HepG2 (cell line): ENCODE results near the gene ICE2. TPM values are rescaled to one million over a fixed set of nuclear protein-coding genes. Genes with fewer than 3 reads are reported as not detected.

Source experiments
- ATAC-seq: fragments of 200-7000 bp; cut with Tn5 transposase; 3 replicates; pipeline ENCODE4 v1.9.1; 2020; ENCODE audit warnings: mild to moderate bottlenecking, moderate library complexity
- BruUV-seq: library from RNA; stranded (reverse); fragments of 400-500 nt; replicated peaks from 2 replicates; lab custom pipeline; 2021; lab: Mats Ljungman, UMichigan
- CTCF ChIA-PET: fragments of 300-600 bp; formaldehyde crosslinking; extraction: SDS; loops from one replicate; lab custom pipeline; 2021; ENCODE audit warnings: low total read pairs, inconsistent platforms, low intra/inter-chr PET ratio; lab: Yijun Ruan, JAX
- POLR2A ChIA-PET: fragments of 350-600 bp; sonication (Branson Sonifier 250); formaldehyde crosslinking; loops from one replicate; lab custom pipeline; 2020; ENCODE audit warnings: antibody characterized with exemption, inconsistent platforms; lab: Yijun Ruan, JAX
- DNase-seq: peaks from one replicate; pipeline ENCODE4 v3.0.0-alpha.2; 2015; ENCODE audit warnings: low spot score
- FAIRE-seq: peaks from 3 replicates; lab custom pipeline; 2011; peaks lifted over from hg19 to GRCh38; lab: Jason Lieb, UNC
- H2AFZ ChIP-seq: one replicate; pipeline ENCODE4 v1.6.1; 2011; ENCODE audit warnings: low read length, inconsistent platforms
- H3K27ac ChIP-seq: fragments of 300-600 bp; 3 replicates; pipeline ENCODE4 v1.8.0; 2011; ENCODE audit warnings: mixed run types, mild to moderate bottlenecking, mixed read lengths, low read length, inconsistent platforms; ENCODE audit not compliant: insufficient read depth; ENCODE audit errors: extremely low read length
- H3K27me3 ChIP-seq, 2 experiments: fragments of 200-600 bp in 1 of 2; 2 replicates in 1 of 2; 3 replicates in 1 of 2; pipeline versions ENCODE4 v1.6.0 to v1.8.0; 2011; ENCODE audit warnings: low read length in 2 of 2, mild to moderate bottlenecking in 2 of 2, moderate library complexity in 2 of 2, inconsistent platforms in 1 of 2; ENCODE audit not compliant: insufficient read depth in 2 of 2, control insufficient read depth in 1 of 2
- H3K36me3 ChIP-seq, 2 experiments: fragments of 200-600 bp in 1 of 2; replicated peaks in 1 of 2; 2 replicates in 1 of 2; 3 replicates in 1 of 2; pipeline versions ENCODE4 v1.5.1 to v1.8.0; 2011; ENCODE audit warnings: low read length in 2 of 2, inconsistent platforms in 1 of 2; ENCODE audit not compliant: insufficient read depth in 2 of 2, control insufficient read depth in 1 of 2
- H3K4me1 ChIP-seq: 2 replicates; pipeline ENCODE4 v1.5.1; 2012; ENCODE audit warnings: low read length, inconsistent platforms; ENCODE audit not compliant: insufficient read depth
- H3K4me2 ChIP-seq: 2 replicates; pipeline ENCODE4 v1.6.0; 2011; ENCODE audit warnings: low read depth, low read length, inconsistent platforms
- H3K4me3 ChIP-seq, 3 experiments: fragments of 200-600 bp in 1 of 3; sonication (generic), shearing (Covaris generic) in 1 of 3; replicated peaks in 1 of 3; 2 replicates each; pipeline ENCODE4 v1.5.1; 2011 to 2016; ENCODE audit warnings: low read length in 3 of 3, inconsistent platforms in 2 of 3, low read depth in 2 of 3, mild to moderate bottlenecking in 2 of 3, control low read depth in 1 of 3, mixed read lengths in 1 of 3; ENCODE audit not compliant: insufficient read depth in 1 of 3
- H3K79me2 ChIP-seq: one replicate; pipeline ENCODE4 v1.6.1; 2011; ENCODE audit warnings: low read length, inconsistent platforms; ENCODE audit not compliant: insufficient read depth
- H3K9ac ChIP-seq: 2 replicates; pipeline ENCODE4 v1.6.0; 2011; ENCODE audit warnings: mild to moderate bottlenecking, low read depth, low read length, inconsistent platforms; ENCODE audit not compliant: insufficient read depth
- H3K9me3 ChIP-seq: 2 replicates; pipeline ENCODE4 v1.5.1; 2012; ENCODE audit warnings: mild to moderate bottlenecking, low read length
- H4K20me1 ChIP-seq: 2 replicates; pipeline ENCODE4 v1.6.0; 2011; ENCODE audit warnings: inconsistent platforms, mild to moderate bottlenecking, low read length, moderate library complexity; ENCODE audit not compliant: insufficient read depth
- CBX1 ChIP-seq: IDR thresholded peaks from one replicate; pipeline ENCODE4 v1.6.1; 2016; ENCODE audit warnings: antibody characterized with exemption, low read depth
- MAFF ChIP-seq: IDR thresholded peaks from 2 replicates; pipeline ENCODE4 v1.6.1; 2011; ENCODE audit warnings: low read depth, low read length, improper control_type of control experiment
- MAFK ChIP-seq, 2 experiments: IDR thresholded peaks in 1 of 2; conservative IDR thresholded peaks in 1 of 2; 2 replicates each; pipeline ENCODE4 v1.6.1; 2011; ENCODE audit warnings: improper control_type of control experiment in 2 of 2, low read length in 2 of 2
- MTA3 ChIP-seq: sonication (generic); formaldehyde crosslinking; IDR thresholded peaks from 2 replicates; pipeline ENCODE4 v1.4.0; 2020; ENCODE audit warnings: missing genetic modification reagents
- RORA ChIP-seq: sonication (generic); formaldehyde crosslinking; IDR thresholded peaks from 2 replicates; pipeline ENCODE4 v1.5.0; 2020; ENCODE audit warnings: mild to moderate bottlenecking, missing genetic modification reagents, moderate library complexity
- ZFP90 ChIP-seq: sonication (generic); formaldehyde crosslinking; IDR thresholded peaks from 2 replicates; pipeline ENCODE4 v1.8.0; 2022; ENCODE audit warnings: missing genetic modification reagents, mild to moderate bottlenecking, inconsistent platforms, borderline replicate concordance
- ZNF225 ChIP-seq: sonication (generic); formaldehyde crosslinking; IDR thresholded peaks from 2 replicates; pipeline ENCODE4 v1.4.0; 2020; ENCODE audit warnings: mild to moderate bottlenecking, missing genetic modification reagents
- ZNF629 ChIP-seq: sonication (generic); formaldehyde crosslinking; conservative IDR thresholded peaks from 2 replicates; pipeline ENCODE4 v1.5.0; 2020; ENCODE audit warnings: missing genetic modification reagents
- WGBS: methylation state at CpG from one replicate; pipeline ENCODE4 v1.1.6; 2017; ENCODE audit warnings: low lambda C conversion rate; 5-methylcytosine and 5-hydroxymethylcytosine counted together
- in situ Hi-C: cut with HindIII; loops from 2 replicates; pipeline ENCODE4 v1.10.0; 2017; ENCODE audit warnings: low pct_unique_long_range_greater_than_20kb; ENCODE audit not compliant: extremely low pct_ligation_motif_present
- intact Hi-C: fragments of 100-400 bp; cut with micrococcal nuclease; formaldehyde crosslinking; loops from one replicate; pipeline ENCODE4 v1.10.0; 2022; ENCODE audit not compliant: unreplicated experiment
- polyA plus RNA-seq, 8 experiments: library from polyadenylated mRNA; depleted of rRNA in 3 of 8; stranded (reverse) in 7 of 8; unstranded in 1 of 8; fragments of >200 nt; fragmentation: Illumina TruSeq in 4 of 8; extraction: Trizol in 4 of 8; gene quantifications; 2 replicates each; pipeline versions ENCODE4 v1.2.1 to v1.2.3, GENCODE V29; 2011 to 2016; ENCODE audit warnings: low read depth in 4 of 8, missing spikeins in 1 of 8, mixed read lengths in 1 of 8; ENCODE audit not compliant: insufficient read depth in 1 of 8
- total RNA-seq, 5 experiments: library from RNA; depleted of rRNA; stranded (reverse); fragments of >200 nt; fragmentation: Illumina TruSeq; extraction: Trizol; gene quantifications; 2 replicates each; pipeline ENCODE4 v1.2.3, GENCODE V29; 2016; ENCODE audit warnings: low read depth in 1 of 5
- TF ChIP-seq, protein P1 (sequence below): sonication (generic); formaldehyde crosslinking; IDR thresholded peaks from 2 replicates; pipeline ENCODE4 v1.8.0; 2022; ENCODE audit warnings: mild to moderate bottlenecking, missing genetic modification reagents; ENCODE audit not compliant: insufficient replicate concordance
- TF ChIP-seq, protein P2 (sequence below): sonication (generic); formaldehyde crosslinking; IDR thresholded peaks from 2 replicates; pipeline ENCODE4 v1.8.1; 2023; ENCODE audit warnings: mild to moderate bottlenecking, missing genetic modification reagents

ICE2 gene
- total and polyA plus RNA-seq, 2 of the 13 experiments (the other 11 are each of a cell fraction or from before 2014, with no cell fraction given), result 24.8 to 26.4 TPM

DNA sequence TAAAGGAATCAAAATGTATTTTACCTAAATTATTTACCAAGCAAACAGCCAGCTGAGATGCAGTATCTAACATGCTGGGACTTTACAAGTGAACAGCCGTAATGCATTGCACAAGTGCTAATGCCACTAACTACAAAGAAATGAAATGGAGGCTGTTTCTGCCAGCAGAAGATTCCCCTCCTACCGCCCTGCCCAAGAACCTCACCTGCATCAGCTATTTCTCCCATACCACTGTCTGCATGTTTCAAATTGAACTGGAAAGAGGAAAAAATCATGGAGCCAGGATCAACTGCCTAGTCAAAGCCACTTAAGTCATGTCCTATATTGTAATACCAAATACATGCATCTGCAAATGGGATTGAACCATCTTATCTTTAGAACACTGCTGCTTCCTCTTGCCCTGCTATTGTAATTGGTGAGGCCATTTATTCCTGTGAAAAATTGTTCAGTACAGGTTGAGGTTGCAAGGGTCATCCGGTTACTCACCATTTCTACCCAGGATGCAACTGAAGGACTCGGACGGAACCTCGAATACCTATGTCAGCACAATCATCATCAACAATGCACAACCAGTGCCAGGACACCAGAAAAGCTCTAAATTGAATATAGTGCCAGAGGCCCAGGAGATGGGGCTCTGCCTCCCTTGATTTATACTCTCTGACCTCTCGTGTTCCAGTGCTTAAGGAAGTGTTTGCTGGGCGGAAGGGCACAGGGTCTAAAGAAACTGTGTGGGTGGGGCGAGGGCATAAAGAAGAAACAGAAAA lies 108.7 kb downstream of the ICE2 start:
- Histone ChIP-seq H3K9ac (no peak overlapping the region), H3K4me3 (no peak overlapping the region), H3K79me2 (peaks cover 43% of the 10 kb centered on the region)

DNA sequence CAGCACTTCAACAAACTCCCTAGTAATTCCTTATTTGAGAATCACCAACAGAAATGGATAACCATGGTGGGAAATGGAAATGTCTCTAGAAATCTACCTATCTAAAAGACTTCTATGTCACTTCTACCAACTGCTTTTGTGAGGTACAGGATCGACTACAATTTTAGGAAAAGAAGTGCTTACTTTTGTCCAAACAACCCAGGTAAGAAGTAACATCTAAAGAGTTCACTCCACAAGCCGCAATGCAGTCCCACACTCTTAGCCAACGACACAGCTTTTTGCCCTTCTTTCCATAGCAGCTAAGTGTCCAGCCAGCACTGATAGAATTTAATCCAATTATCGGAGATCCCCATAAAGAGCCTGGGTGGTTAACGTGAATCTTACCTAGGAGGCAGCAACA lies 109.2 kb downstream of the ICE2 start:
- H2AFZ ChIP-seq, result no peak overlapping the region
- in situ Hi-C loops (no loop called here), intact Hi-C loops (loop anchor here (5.0 kb wide), 1 partner anchor 73 kb away; no protein-coding TSS in a partner anchor)
- TF ChIP-seq ZNF629 (CRISPR knock-in tag) (no peak), ZNF225 (CRISPR knock-in tag) (no peak), ZFP90 (CRISPR knock-in tag) (no peak), CBX1 (no peak), MTA3 (no peak)
- TF ChIP-seq, protein P1, sequence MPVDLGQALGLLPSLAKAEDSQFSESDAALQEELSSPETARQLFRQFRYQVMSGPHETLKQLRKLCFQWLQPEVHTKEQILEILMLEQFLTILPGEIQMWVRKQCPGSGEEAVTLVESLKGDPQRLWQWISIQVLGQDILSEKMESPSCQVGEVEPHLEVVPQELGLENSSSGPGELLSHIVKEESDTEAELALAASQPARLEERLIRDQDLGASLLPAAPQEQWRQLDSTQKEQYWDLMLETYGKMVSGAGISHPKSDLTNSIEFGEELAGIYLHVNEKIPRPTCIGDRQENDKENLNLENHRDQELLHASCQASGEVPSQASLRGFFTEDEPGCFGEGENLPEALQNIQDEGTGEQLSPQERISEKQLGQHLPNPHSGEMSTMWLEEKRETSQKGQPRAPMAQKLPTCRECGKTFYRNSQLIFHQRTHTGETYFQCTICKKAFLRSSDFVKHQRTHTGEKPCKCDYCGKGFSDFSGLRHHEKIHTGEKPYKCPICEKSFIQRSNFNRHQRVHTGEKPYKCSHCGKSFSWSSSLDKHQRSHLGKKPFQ (CRISPR knock-in tag), result no peak
- DNase-seq, result no peak
- WGBS, result 76% methylated on average over 5 of the region's 5 CpGs
- peaks cover 1 to 33% of the 10 kb centered on the region in 2 experiments; a peak in 3 of 5 replicates for H3K36me3 ChIP-seq
- ChIA-PET POLR2A (no interaction called here), CTCF (no interaction called here)
- no peak overlapping the region for H3K4me3 ChIP-seq
- peak overlapping the region; percentile 16 for H3K27ac ChIP-seq
- no peaks in the 10 kb centered on the region for H4K20me1 ChIP-seq
- H3K27me3 ChIP-seq, result no peaks in the 10 kb centered on the region
- H3K4me2 ChIP-seq, result no peak overlapping the region
- H3K79me2 ChIP-seq, result peaks cover 43% of the 10 kb centered on the region
- no peak for ATAC-seq
- no TSS peak for BruUV-seq
- no peak overlapping the region for H3K9ac ChIP-seq
- no peak for FAIRE-seq
- peaks cover 63% of the 10 kb centered on the region for H3K4me1 ChIP-seq
- H3K9me3 ChIP-seq, result no peaks in the 10 kb centered on the region

More for the DNA sequence above, 108.7 kb downstream of the ICE2 start:
- intact Hi-C loops (loop anchor here (5.0 kb wide), 1 partner anchor 72 kb away; no protein-coding TSS in a partner anchor), in situ Hi-C loops (no loop called here)
- H2AFZ ChIP-seq, result no peak overlapping the region
- WGBS, result 97% methylated on average over 9 of the region's 9 CpGs
- peaks cover 1 to 31% of the 10 kb centered on the region in 2 experiments; a peak in 4 of 5 replicates for H3K36me3 ChIP-seq
- peak overlapping the region; percentile 16 for H3K27ac ChIP-seq
- H3K4me1 ChIP-seq, result peaks cover 68% of the 10 kb centered on the region
- no peaks in the 10 kb centered on the region for H4K20me1 ChIP-seq
- no peaks in the 10 kb centered on the region for H3K27me3 ChIP-seq
- ATAC-seq, result no peak
- no peak for FAIRE-seq
- ChIA-PET POLR2A (no interaction called here), CTCF (no interaction called here)
- BruUV-seq, result no TSS peak
- H3K4me2 ChIP-seq, result no peak overlapping the region
- no peaks in the 10 kb centered on the region for H3K9me3 ChIP-seq
- TF ChIP-seq, protein P2, sequence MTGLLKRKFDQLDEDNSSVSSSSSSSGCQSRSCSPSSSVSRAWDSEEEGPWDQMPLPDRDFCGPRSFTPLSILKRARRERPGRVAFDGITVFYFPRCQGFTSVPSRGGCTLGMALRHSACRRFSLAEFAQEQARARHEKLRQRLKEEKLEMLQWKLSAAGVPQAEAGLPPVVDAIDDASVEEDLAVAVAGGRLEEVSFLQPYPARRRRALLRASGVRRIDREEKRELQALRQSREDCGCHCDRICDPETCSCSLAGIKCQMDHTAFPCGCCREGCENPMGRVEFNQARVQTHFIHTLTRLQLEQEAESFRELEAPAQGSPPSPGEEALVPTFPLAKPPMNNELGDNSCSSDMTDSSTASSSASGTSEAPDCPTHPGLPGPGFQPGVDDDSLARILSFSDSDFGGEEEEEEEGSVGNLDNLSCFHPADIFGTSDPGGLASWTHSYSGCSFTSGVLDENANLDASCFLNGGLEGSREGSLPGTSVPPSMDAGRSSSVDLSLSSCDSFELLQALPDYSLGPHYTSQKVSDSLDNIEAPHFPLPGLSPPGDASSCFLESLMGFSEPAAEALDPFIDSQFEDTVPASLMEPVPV (CRISPR knock-in tag), result no peak
- TF ChIP-seq MAFF (0 out of 2 replicates have a peak, but pooled peaks have one; percentile 26), MAFK (conservative IDR thresholded peaks at IDR 0.05 in 1 of 2, IDR thresholded peaks at IDR 0.05 in 1 of 2; ENCODE audit: low read length in 2 of 2) (peak; percentile 38 to 49; a peak in 3 of 4 replicates), RORA (no peak)
- DNase-seq, result no peak
